ENCODE measurements around the gene KLHDC4.

DNA sequence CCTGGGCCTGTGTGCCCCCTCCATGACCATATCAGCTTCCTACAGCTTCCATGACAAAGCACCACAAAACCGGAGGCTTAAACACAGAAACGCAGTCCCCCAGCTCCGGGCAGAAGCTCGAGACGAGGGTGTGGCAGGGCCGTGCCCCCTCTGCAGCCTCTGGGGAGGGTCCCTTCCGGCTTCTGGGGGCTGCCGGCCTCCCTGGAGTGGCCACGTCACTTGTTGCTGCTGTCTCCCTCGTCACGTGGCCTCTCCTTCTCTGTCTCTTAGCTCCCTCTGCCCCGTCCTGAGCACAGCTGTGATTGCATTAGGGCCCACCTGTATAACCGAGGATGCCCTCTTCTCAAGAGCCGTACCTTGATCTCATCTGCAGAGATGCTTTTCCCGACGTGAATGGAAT is 98.9 kb downstream of the KLHDC4 start:
- TF ChIP-seq POLR2A (IDR thresholded peaks at IDR 0.05; ENCODE audit: low read length) = no peak
- TF ChIP-seq GATA1 (IDR thresholded peaks at IDR 0.05; ENCODE audit: low read depth, low read length) = no peak

Data from erythroblast (primary cell).